ENCODE results near the gene EPHA8.

DNA sequence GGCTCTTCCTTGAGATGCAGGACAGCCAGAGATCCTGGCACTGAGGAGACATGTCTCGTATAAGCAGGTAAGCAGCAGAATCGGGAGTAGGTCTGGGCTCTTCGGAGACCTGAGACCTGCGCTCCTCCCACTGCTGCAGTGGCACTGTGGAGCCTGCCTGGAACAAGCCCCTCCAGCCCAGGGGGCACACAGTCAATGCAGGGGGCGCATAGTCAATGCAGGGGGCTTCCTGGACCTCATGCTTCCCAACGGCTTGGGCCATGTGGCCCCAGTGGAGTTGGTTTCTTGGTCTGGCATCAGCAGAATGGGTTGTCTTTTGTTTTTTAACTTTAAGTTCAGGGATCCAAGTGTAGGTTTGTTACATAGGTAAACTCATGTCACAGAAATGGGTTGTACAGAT, 27.9 kb upstream of the EPHA8 start:
- TF ChIP-seq, protein P1, sequence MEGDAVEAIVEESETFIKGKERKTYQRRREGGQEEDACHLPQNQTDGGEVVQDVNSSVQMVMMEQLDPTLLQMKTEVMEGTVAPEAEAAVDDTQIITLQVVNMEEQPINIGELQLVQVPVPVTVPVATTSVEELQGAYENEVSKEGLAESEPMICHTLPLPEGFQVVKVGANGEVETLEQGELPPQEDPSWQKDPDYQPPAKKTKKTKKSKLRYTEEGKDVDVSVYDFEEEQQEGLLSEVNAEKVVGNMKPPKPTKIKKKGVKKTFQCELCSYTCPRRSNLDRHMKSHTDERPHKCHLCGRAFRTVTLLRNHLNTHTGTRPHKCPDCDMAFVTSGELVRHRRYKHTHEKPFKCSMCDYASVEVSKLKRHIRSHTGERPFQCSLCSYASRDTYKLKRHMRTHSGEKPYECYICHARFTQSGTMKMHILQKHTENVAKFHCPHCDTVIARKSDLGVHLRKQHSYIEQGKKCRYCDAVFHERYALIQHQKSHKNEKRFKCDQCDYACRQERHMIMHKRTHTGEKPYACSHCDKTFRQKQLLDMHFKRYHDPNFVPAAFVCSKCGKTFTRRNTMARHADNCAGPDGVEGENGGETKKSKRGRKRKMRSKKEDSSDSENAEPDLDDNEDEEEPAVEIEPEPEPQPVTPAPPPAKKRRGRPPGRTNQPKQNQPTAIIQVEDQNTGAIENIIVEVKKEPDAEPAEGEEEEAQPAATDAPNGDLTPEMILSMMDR (conservative IDR thresholded peaks at IDR 0.05) = no peak
- no peak for TF ChIP-seq EZH2 (IDR thresholded peaks at IDR 0.05; ENCODE audit: low read depth)
